H54 (cell line): ENCODE data around the gene CLRN1.

Experiments used
- DNase-seq: peaks from one replicate; pipeline ENCODE4 v3.0.0; 2011; ENCODE audit warnings: low spot score, mixed read lengths; ENCODE audit not compliant: insufficient read length
- FAIRE-seq: peaks from 3 replicates; lab custom pipeline; 2011; peaks lifted over from hg19 to GRCh38; lab: Jason Lieb, UNC
- POLR2A ChIP-seq: IDR thresholded peaks from 2 replicates; pipeline ENCODE4 v1.6.1; 2011; ENCODE audit warnings: low read depth, mild to moderate bottlenecking, low read length

The CLRN1 gene

DNA sequence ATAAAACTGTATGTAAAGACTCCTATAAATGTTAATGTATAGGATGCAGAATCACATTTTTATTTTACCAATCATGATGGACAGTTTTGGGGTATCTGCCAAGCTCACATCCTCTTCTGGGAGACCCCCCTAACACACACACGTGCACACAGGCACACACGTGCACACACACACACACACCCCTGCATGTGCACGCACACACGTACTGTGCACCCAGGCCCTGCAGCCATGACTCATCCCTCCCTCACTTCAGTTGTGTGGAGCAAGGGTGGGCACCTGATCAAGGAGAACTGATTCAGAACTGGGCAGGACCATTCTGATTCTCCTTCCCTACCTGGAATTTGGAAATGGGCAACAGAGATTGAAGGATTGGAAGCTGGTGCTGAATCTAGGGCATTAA lies 51.3 kb downstream of the CLRN1 start:
- DNase-seq (no peak), FAIRE-seq (no peak)
- TF ChIP-seq POLR2A: no peak

DNA sequence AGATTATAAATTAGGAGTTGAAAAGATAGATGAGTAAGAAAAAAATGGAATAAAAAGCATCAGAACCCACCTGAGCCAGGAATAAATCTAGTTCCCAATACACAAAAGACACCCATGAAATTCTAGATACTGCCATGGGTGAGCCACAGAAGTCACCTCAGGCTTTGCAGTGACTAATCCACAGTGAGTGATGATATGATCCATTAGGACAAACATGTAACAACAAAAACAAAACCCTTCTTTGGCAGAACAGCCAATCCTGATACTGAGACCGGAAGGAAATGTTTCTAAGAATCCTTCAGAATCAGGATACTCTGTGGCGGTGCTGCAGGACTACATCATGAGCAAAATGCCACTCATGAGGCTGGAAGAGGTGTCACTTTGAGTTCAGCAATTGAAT lies 52.3 kb downstream of the CLRN1 start:
- TF ChIP-seq POLR2A: no peak
- FAIRE-seq (no peak), DNase-seq (no peak)

GRCh38 chr3:150917951-150918350 lies 54.6 kb downstream of the CLRN1 start:
- FAIRE-seq (no peak), DNase-seq (no peak)
- TF ChIP-seq POLR2A: no peak

DNA sequence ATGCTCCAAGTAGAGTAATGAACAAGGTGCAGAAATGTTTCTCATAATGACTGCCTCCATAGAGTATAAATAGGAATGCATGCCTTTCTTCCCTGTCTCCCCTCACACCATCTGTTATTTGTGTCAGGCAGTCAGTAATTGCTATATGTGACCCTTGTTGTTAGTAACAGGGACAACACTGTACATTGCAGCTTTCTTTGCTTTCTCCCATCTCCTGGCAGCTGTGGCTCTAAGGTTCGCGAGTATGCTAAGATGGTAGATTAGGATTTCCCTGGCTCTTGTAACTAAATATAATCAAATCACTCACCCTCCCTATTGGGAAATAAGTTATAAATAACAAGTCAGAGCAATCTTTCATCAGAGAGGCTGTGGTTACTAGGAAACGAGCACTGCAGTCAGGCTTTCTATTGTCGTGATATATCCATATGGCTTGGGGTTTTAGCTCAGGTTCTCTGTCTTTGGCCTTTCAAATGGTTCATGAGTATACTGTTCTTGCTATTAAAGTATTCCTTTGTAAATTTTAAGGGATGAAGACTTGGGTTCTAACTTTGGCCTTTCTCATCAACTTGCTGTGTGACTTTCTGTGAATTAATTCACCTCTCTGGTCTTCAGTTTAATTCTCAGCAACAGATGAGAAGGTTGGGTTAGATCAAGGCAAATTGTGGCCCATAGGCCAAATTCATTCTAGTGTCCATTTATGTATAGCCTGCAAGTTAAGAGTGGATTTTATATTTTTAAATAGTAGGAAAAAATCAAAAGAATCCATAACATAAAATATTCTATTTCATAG lies 59.2 kb downstream of the CLRN1 start:
- DNase-seq (no peak), FAIRE-seq (no peak)
- TF ChIP-seq POLR2A: no peak

DNA sequence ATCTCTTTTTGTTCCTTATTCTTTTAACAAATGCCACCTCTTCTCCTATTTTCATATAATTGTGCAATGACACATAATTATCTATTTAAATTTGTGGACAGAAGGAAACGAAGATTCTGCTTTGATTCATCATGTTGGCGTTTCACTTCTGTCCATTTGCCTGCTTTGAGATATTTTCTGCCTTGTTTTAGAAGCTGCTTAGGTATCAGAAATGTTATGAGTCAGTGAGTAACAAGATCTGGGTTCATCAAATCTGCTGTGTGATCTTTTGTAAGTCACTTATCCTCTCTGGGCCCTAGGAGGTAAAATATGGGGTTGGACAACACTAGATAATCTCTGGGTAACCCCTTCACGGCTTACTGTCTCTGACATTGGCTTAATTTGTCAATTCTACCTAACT lies 60.0 kb downstream of the CLRN1 start:
- TF ChIP-seq POLR2A: no peak
- DNase-seq: no peak
- no peak for FAIRE-seq

GRCh38 chr3:150911771-150912170 lies 60.8 kb downstream of the CLRN1 start:
- DNase-seq: no peak
- FAIRE-seq: no peak
- no peak for TF ChIP-seq POLR2A

DNA sequence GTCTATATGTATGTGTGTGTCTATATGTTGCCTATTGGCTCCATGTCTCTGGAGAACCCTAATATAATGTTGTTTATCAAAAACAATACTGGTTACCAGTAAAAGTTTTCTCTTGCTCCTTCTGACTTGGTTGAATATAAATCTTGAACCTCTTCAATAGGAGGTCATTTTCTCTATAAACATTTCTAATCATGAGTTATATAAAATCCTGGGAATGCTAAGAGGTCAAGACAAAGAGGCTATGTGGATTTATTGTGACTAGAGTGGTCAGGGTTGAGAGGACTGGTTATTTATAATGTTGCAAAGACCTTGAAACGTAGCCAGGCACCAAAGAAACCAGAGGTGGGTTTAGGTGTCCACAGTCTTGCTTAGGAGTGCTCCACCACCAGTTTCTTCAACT lies 66.1 kb downstream of the CLRN1 start:
- no peak for TF ChIP-seq POLR2A
- FAIRE-seq: no peak
- DNase-seq: no peak

DNA sequence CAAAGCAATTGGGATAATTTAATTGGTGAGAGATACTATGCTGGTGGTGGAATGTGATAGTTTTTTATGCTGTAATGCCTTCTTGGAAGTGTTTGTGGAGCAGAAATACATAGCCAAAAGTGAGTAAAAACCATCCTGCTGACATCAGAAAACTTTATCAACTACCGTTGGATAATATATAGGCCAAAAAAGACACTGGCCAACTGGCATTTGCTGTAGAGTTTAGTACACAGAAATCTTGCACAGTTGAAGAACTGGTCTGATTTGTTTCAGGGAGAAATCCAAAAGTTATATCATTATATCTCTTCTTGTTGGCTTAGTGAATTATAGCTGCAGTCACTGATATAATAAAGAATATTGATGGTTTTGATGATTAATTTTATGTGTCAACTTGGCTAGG lies 66.8 kb downstream of the CLRN1 start:
- DNase-seq: no peak
- TF ChIP-seq POLR2A: no peak
- FAIRE-seq: no peak

GRCh38 chr3:150905339-150905738 lies 67.2 kb downstream of the CLRN1 start, which contains the start of gene MINDY4B:
TSS of gene MINDY4B (minus strand) at chr3:150905439. CDS start at chr3:150905439, 0 bp downstream.
- FAIRE-seq: no peak
- no peak for TF ChIP-seq POLR2A
- DNase-seq: no peak

DNA sequence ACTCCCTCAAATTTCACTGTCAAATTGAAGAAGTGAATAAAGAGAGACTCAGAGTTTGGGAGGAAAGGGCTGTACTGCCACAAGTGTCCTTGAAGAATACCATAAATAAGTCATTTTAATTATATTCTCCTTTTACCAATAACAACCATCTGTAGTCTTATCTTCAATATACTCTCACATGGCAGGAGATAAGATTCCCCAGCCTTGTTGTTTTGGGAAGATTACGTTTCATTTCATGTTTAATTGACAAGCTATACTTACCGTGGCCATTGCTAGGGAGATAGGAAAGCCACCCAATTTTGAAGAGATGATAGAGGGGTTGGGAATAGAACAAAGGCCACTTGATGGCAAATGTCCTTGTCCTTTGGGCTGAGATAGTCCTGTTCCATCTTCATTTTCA lies 69.5 kb downstream of the CLRN1 start:
- FAIRE-seq: no peak
- no peak for DNase-seq
- TF ChIP-seq POLR2A: no peak

GRCh38 chr3:150901793-150902192 lies 70.7 kb downstream of the CLRN1 start:
- DNase-seq (no peak), FAIRE-seq (no peak)
- no peak for TF ChIP-seq POLR2A

DNA sequence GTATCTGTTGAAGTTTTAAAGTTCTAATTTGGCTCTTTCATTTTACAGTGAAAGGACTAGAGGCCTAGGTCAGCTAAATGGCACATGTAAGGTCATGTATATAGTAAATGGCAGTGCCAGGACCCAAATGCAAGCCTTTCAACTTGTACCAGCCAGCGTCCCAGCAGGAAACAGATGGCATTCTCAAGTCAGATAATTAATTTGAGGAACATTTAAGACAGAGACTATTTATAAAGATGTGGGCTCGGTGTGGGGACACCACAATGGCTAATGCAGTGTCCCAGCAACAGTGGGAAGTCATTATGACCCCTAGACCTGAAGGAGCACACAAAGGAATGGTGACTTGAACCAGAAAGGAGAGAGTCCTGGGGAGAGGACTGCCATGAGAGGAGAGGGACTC lies 73.4 kb downstream of the CLRN1 start:
- TF ChIP-seq POLR2A: no peak
- FAIRE-seq (no peak), DNase-seq (no peak)

DNA sequence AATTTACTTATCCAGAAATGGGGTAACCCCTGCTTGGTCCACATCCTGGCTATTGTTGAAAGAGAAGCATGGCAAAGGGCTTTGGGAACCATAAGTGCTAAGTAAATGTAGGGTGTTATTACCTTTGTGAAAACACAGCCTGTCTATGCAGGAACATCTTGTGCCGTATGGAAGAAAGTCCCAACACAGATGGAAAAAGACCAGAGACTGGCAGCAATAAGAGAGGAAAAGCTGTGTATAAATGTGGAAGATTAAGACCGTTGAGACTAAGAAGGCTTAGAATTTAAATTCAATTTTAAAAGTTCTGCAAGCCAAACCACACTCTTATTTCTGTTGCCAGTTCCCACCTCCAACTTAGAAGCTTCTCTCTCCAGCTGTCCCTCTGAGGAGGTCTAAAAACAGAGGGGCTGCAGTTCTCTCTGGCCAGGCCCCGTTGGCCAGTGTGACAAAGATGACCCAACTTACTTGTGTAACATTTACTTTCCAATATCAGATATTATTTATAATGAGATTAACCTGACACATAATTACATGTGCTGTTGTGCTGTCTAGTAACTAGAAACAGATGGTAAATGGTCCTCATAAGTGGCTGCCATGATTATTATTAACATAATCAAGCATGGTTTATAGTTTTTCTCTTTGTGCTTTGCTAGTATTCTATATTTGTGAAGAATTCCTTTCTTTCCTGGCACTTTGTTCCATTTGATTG lies 74.3 kb downstream of the CLRN1 start:
- TF ChIP-seq POLR2A: no peak
- DNase-seq (no peak), FAIRE-seq (no peak)

DNA sequence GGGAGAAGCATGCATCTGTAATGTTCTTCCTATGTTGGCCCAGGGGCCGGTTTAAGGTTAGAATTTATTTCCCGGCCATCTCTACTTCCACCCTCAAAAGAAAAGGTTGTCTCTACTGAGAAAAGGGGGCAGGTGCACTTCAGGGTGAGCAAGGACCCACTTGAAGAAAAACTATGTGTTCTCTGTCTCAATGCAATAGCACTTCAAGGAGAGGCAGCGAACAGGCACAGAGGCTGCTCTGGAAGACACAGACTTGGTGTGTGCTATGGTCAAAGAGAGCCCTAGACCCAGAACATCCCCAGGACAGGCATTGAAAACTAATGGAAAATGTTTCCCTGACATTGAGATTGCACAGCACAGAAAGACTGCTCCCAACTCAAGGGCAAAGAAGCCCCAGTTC lies 74.9 kb downstream of the CLRN1 start:
- no peak for FAIRE-seq
- no peak for DNase-seq
- no peak for TF ChIP-seq POLR2A

DNA sequence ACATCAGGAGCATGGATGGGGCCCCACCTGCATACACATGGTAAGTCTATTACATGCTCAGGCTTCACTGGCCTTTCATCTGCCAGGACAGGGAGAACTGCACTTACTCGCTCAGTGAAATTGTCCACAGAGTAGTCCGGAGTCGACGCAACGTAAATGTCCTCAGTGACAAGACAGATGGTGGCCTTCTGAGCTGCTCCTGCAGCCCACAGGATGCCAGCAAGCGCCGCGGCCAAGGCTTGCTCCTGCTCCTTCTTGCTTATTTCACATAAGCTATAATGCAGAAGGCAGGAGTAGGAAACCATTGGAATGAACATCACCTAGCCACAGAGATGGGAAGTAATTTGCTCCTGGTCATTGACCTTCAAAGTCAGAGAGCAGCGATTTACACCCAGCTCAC lies 81.7 kb downstream of the CLRN1 start:
- no peak for TF ChIP-seq POLR2A
- no peak for DNase-seq

More for the DNA sequence above, 81.7 kb downstream of the CLRN1 start:
- FAIRE-seq: no peak
